ENCODE measurements around the gene TOR1AIP2.

GRCh38 chr1:179794146-179794545, 83.5 kb downstream of the TOR1AIP2 start:
- TF ChIP-seq ZNF384 (IDR thresholded peaks at IDR 0.05) (no peak), BHLHE40 (IDR thresholded peaks at IDR 0.05; ENCODE audit: borderline replicate concordance) (no peak), L3MBTL2 (conservative IDR thresholded peaks at IDR 0.05) (no peak), HDGF (IDR thresholded peaks at IDR 0.05; ENCODE audit: borderline replicate concordance) (no peak), FOXM1 (IDR thresholded peaks at IDR 0.05; ENCODE audit: borderline replicate concordance) (no peak), FOXA1 (IDR thresholded peaks at IDR 0.05) (no peak), CTBP1 (IDR thresholded peaks at IDR 0.05; ENCODE audit: borderline replicate concordance) (no peak), LEF1 (IDR thresholded peaks at IDR 0.05; ENCODE audit: borderline replicate concordance) (no peak), ARNT (IDR thresholded peaks at IDR 0.05) (no peak), SP1 (IDR thresholded peaks at IDR 0.05) (no peak), SUZ12 (IDR thresholded peaks at IDR 0.05) (no peak), FOXK2 (IDR thresholded peaks at IDR 0.05) (no peak)
